Activated naive CD8-positive, alpha-beta T cell treated with anti-CD3 and anti-CD28 coated beads, Interleukin-2, amount 10 ng/mL, durations not matched to agents 7 days and 5 days (primary cell): ENCODE measurements around the gene MRPL38. TPM values are rescaled to one million over a fixed set of nuclear protein-coding genes. Genes with fewer than 3 reads are reported as not detected.

Experiments used
- ATAC-seq: fragments of 150-1000 bp; cut with Tn5 transposase; one replicate; pipeline ENCODE4 v1.10.0; 2021; ENCODE audit warnings: low read depth, moderate library complexity
- POLR2A ChIA-PET: fragments of 350-600 bp; sonication (Branson Sonifier 250); formaldehyde crosslinking; loops from one replicate; lab custom pipeline; 2021; ENCODE audit warnings: antibody characterized with exemption; lab: Charles Lee
- DNase-seq: peaks from one replicate; pipeline ENCODE4 v3.0.0; 2021
- H3K27ac Mint-ChIP-seq: one replicate; pipeline ENCODE4 v1.8.0; 2022; ENCODE audit warnings: mild to moderate bottlenecking, mixed read lengths
- H3K27me3 Mint-ChIP-seq: one replicate; pipeline ENCODE4 v1.8.0; 2022; ENCODE audit warnings: mild to moderate bottlenecking, moderate library complexity, mixed read lengths
- H3K36me3 Mint-ChIP-seq: one replicate; pipeline ENCODE4 v1.8.0; 2021; ENCODE audit warnings: mild to moderate bottlenecking, mixed read lengths
- H3K4me1 Mint-ChIP-seq: one replicate; pipeline ENCODE4 v1.8.0; 2021; ENCODE audit warnings: mixed read lengths
- H3K4me3 Mint-ChIP-seq: one replicate; pipeline ENCODE4 v1.8.0; 2022; ENCODE audit warnings: mild to moderate bottlenecking, moderate library complexity, mixed read lengths
- H3K9me3 Mint-ChIP-seq: one replicate; pipeline ENCODE4 v1.8.0; 2021; ENCODE audit warnings: mixed read lengths
- total RNA-seq, 2 experiments: library from RNA; stranded (reverse); gene quantifications; one replicate each; pipeline ENCODE4 v1.2.3, GENCODE V29; 2021

The MRPL38 gene
- total RNA-seq, result 100 to 1,000 TPM; 111 to 119 TPM

- peak; percentile 99 for ATAC-seq
- Mint-ChIP-seq H3K27me3 (no peaks in the 10 kb centered on the region), H3K36me3 (no peaks in the 10 kb centered on the region), H3K4me1 (peaks cover 15% of the 10 kb centered on the region), H3K9me3 (no peaks in the 10 kb centered on the region), H3K27ac (peak within 1 kb of the TSS; percentile 91), H3K4me3 (peak within 1 kb of the TSS; percentile 95)
- peak; percentile 98 for DNase-seq
- POLR2A ChIA-PET, result interaction anchor here (0.6 to 1.8 kb wide), 5 partner anchors 8 to 153 kb away, joined by 3 to 9 read pairs (median 3); partner anchors contain the start of genes TRIM65 and UNC13D
Measured at GRCh38 chr17:75904749-75905521, at the start of gene MRPL38. TSS of gene MRPL38 (minus strand) at chr17:75904884. CDS start at chr17:75904875, 9 bp downstream.

- Mint-ChIP-seq H3K27me3 (no peaks in the 10 kb centered on the region), H3K36me3 (peaks cover 26% of the 10 kb centered on the region), H3K4me3 (peak overlapping the region; percentile 40), H3K27ac (peak overlapping the region; percentile 83), H3K9me3 (no peaks in the 10 kb centered on the region), H3K4me1 (peaks cover 13% of the 10 kb centered on the region)
- POLR2A ChIA-PET, result interaction anchor here (0.6 to 0.7 kb wide), 3 partner anchors 25 to 35 kb away, joined by 3 to 7 read pairs (median 3); no protein-coding TSS in a partner anchor
- no peak for DNase-seq
- peak; percentile 65 for ATAC-seq
Measured at GRCh38 chr17:75950855-75951554, 46.3 kb upstream of the MRPL38 start.

GRCh38 chr17:75950421-75950820 lies 45.7 kb upstream of the MRPL38 start:
- POLR2A ChIA-PET, result no interaction called here
- Mint-ChIP-seq H3K4me1 (peaks cover 13% of the 10 kb centered on the region), H3K27me3 (no peaks in the 10 kb centered on the region), H3K36me3 (peaks cover 22% of the 10 kb centered on the region), H3K4me3 (no peak overlapping the region), H3K9me3 (no peaks in the 10 kb centered on the region), H3K27ac (no peak overlapping the region)
- no peak for ATAC-seq
- DNase-seq, result no peak

GRCh38 chr17:75945211-75945610 lies 40.5 kb upstream of the MRPL38 start:
- no peaks in the 10 kb centered on the region for H3K9me3 Mint-ChIP-seq
- no peak overlapping the region for H3K27ac Mint-ChIP-seq
- no peak for DNase-seq
- no peaks in the 10 kb centered on the region for H3K27me3 Mint-ChIP-seq
- no peak for ATAC-seq
- POLR2A ChIA-PET, result no interaction called here
- H3K4me3 Mint-ChIP-seq, result no peak overlapping the region
- H3K4me1 Mint-ChIP-seq, result peaks cover 8% of the 10 kb centered on the region
- H3K36me3 Mint-ChIP-seq, result peaks cover 8% of the 10 kb centered on the region

- POLR2A ChIA-PET, result no interaction called here
- no peak overlapping the region for H3K27ac Mint-ChIP-seq
Measured at GRCh38 chr17:75943491-75943890, 38.8 kb upstream of the MRPL38 start.

GRCh38 chr17:75942473-75942872 lies 37.8 kb upstream of the MRPL38 start:
- DNase-seq (no peak), ATAC-seq (no peak)
- Mint-ChIP-seq H3K9me3 (no peaks in the 10 kb centered on the region), H3K27ac (no peak overlapping the region), H3K4me1 (peaks cover 8% of the 10 kb centered on the region), H3K36me3 (peaks cover 2% of the 10 kb centered on the region), H3K27me3 (no peaks in the 10 kb centered on the region), H3K4me3 (no peak overlapping the region)
- POLR2A ChIA-PET, result interaction anchor here (0.7 to 1.0 kb wide), 2 partner anchors 36 to 43 kb away, joined by 3 to 6 read pairs; no protein-coding TSS in a partner anchor

More at GRCh38 chr17:75943491-75943890, 38.8 kb upstream of the MRPL38 start:
- Mint-ChIP-seq H3K36me3 (peaks cover 6% of the 10 kb centered on the region), H3K9me3 (no peaks in the 10 kb centered on the region), H3K27me3 (no peaks in the 10 kb centered on the region), H3K4me1 (peaks cover 8% of the 10 kb centered on the region), H3K4me3 (no peak overlapping the region)
- ATAC-seq, result no peak
- no peak for DNase-seq

GRCh38 chr17:75941442-75941819 lies 36.7 kb upstream of the MRPL38 start:
- DNase-seq, result no peak
- Mint-ChIP-seq H3K9me3 (no peaks in the 10 kb centered on the region), H3K36me3 (peaks cover under 1% of the 10 kb centered on the region), H3K4me3 (peak overlapping the region; percentile 91), H3K4me1 (peaks cover 8% of the 10 kb centered on the region), H3K27ac (peak overlapping the region; percentile 83), H3K27me3 (no peaks in the 10 kb centered on the region)
- ATAC-seq, result no peak
- POLR2A ChIA-PET, result interaction anchor here (1.0 to 1.4 kb wide), 5 partner anchors 10 to 412 kb away, joined by 3 to 7 read pairs (median 4); partner anchors contain the start of genes ACOX1, PRPSAP1 and TEN1

GRCh38 chr17:75940727-75941441 lies 36.2 kb upstream of the MRPL38 start, which contains the start of gene FBF1:
TSS of gene FBF1 (minus strand) at chr17:75941042. CDS start at chr17:75938149, 2,893 bp downstream.
- DNase-seq, result peak; percentile 90
- H3K9me3 Mint-ChIP-seq, result no peaks in the 10 kb centered on the region
- peak; percentile 99 for ATAC-seq
- H3K27me3 Mint-ChIP-seq, result no peaks in the 10 kb centered on the region
- POLR2A ChIA-PET, result interaction anchor here (1.0 to 1.4 kb wide), 5 partner anchors 11 to 412 kb away, joined by 3 to 7 read pairs (median 4); partner anchors contain the start of genes ACOX1, PRPSAP1 and TEN1
- no peaks in the 10 kb centered on the region for H3K36me3 Mint-ChIP-seq
- H3K4me1 Mint-ChIP-seq, result peaks cover 8% of the 10 kb centered on the region
- peak within 1 kb of the TSS; percentile 83 for H3K27ac Mint-ChIP-seq
- peak within 1 kb of the TSS; percentile 91 for H3K4me3 Mint-ChIP-seq

- Mint-ChIP-seq H3K36me3 (no peaks in the 10 kb centered on the region), H3K27ac (no peak overlapping the region), H3K9me3 (no peaks in the 10 kb centered on the region), H3K4me3 (no peak overlapping the region), H3K27me3 (no peaks in the 10 kb centered on the region), H3K4me1 (peaks cover 8% of the 10 kb centered on the region)
- POLR2A ChIA-PET, result interaction anchor here (0.6 kb wide), 1 partner anchor 27 kb away, joined by 3 read pairs; no protein-coding TSS in a partner anchor
- ATAC-seq, result no peak
- no peak for DNase-seq
Measured at GRCh38 chr17:75937652-75938051, 33.0 kb upstream of the MRPL38 start.

- no peak overlapping the region for H3K27ac Mint-ChIP-seq
- no peak overlapping the region for H3K4me3 Mint-ChIP-seq
- DNase-seq, result no peak
- no peaks in the 10 kb centered on the region for H3K27me3 Mint-ChIP-seq
- no peaks in the 10 kb centered on the region for H3K9me3 Mint-ChIP-seq
- ATAC-seq, result no peak
- peaks cover 2% of the 10 kb centered on the region for H3K36me3 Mint-ChIP-seq
- POLR2A ChIA-PET, result no interaction called here
- H3K4me1 Mint-ChIP-seq, result no peaks in the 10 kb centered on the region
Measured at GRCh38 chr17:75933808-75934207, 29.1 kb upstream of the MRPL38 start.

GRCh38 chr17:75932852-75933251 lies 28.2 kb upstream of the MRPL38 start:
- POLR2A ChIA-PET, result no interaction called here
- no peaks in the 10 kb centered on the region for H3K27me3 Mint-ChIP-seq
- peaks cover 2% of the 10 kb centered on the region for H3K36me3 Mint-ChIP-seq
- no peak overlapping the region for H3K27ac Mint-ChIP-seq
- DNase-seq (no peak), ATAC-seq (no peak)
- H3K4me3 Mint-ChIP-seq, result no peak overlapping the region
- no peaks in the 10 kb centered on the region for H3K9me3 Mint-ChIP-seq
- no peaks in the 10 kb centered on the region for H3K4me1 Mint-ChIP-seq

- Mint-ChIP-seq H3K4me3 (no peak overlapping the region), H3K27me3 (no peaks in the 10 kb centered on the region), H3K9me3 (no peaks in the 10 kb centered on the region), H3K4me1 (no peaks in the 10 kb centered on the region), H3K36me3 (peaks cover 2% of the 10 kb centered on the region), H3K27ac (no peak overlapping the region)
- POLR2A ChIA-PET, result interaction anchor here (0.7 kb wide), 1 partner anchor 9 kb away, joined by 3 read pairs; no protein-coding TSS in a partner anchor
- DNase-seq (no peak), ATAC-seq (no peak)
Measured at GRCh38 chr17:75931062-75931461, 26.4 kb upstream of the MRPL38 start.
